ENCODE data around the gene IQUB. TPM values are rescaled to one million over a fixed set of nuclear protein-coding genes. Genes with fewer than 3 reads are reported as not detected.
"Not testable (repeated sequence)": the region's sequence is repeated elsewhere in the genome, so short reads cannot be mapped to it uniquely, and the experiment has no call there.

Gene IQUB
- total and polyA plus RNA-seq, 9 donors, result 0.35 to 11.3 (median 0.93) TPM

DNA sequence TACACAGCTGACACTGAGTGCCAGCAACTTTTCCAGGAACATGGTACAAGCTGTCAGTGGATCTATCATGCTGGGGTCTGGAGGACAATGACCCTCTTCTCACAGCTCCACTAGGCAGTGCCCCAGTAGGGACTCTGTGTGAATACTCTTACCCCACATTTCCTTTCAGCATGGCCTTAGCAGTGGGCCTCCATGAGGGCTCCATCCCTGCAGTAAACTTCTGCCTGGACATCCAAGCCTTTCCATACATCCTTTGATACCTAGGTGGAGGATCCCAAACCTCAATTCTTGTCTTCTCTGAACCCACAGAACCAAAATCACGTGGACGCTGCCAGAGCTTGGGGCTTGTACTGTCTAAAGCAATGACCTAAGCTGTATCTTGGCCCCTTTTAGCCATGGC, 116.8 kb downstream of the IQUB start:
- no peak overlapping the region for H3K27ac ChIP-seq
- WGBS, 3 donors, result 95 to 98% (median 96%) methylated on average over 2 of the region's 2 CpGs
- intact Hi-C loops (cut with DNase I), result no loop called here

DNA sequence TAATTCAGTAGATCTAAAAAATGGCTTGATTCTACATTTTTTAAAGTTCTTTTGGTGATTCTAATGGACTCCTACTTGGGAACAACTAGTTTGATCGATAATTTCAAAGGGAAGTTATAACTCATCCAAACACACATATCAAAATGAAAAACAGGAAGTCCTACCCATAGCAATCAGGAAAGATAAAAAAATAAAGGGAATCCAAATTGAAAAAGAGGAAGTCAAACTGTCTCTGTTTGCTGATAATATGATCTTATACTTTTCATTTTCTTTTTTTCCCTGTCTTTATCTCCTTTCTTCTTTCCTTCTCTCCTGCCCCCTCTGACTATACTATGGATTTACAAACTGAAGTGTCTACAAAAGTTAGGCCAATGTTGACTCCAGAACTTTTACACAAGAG, 118.8 kb downstream of the IQUB start:
- no peaks in the 10 kb centered on the region for H3K27me3 ChIP-seq
- H3K9me3 ChIP-seq, result no peaks in the 10 kb centered on the region
- TF ChIP-seq EP300 (IDR thresholded peaks at IDR 0.05) (no peak), POLR2A (IDR thresholded peaks at IDR 0.05) (no peak)
- TF ChIP-seq, protein P1, sequence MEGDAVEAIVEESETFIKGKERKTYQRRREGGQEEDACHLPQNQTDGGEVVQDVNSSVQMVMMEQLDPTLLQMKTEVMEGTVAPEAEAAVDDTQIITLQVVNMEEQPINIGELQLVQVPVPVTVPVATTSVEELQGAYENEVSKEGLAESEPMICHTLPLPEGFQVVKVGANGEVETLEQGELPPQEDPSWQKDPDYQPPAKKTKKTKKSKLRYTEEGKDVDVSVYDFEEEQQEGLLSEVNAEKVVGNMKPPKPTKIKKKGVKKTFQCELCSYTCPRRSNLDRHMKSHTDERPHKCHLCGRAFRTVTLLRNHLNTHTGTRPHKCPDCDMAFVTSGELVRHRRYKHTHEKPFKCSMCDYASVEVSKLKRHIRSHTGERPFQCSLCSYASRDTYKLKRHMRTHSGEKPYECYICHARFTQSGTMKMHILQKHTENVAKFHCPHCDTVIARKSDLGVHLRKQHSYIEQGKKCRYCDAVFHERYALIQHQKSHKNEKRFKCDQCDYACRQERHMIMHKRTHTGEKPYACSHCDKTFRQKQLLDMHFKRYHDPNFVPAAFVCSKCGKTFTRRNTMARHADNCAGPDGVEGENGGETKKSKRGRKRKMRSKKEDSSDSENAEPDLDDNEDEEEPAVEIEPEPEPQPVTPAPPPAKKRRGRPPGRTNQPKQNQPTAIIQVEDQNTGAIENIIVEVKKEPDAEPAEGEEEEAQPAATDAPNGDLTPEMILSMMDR (IDR thresholded peaks at IDR 0.05), result no peak
- intact Hi-C loops (cut with DNase I), result no loop called here
- H3K27ac ChIP-seq, result no peak overlapping the region
- no peak for DNase-seq
- WGBS, 3 donors, result 82 to 91% (median 83%) methylated on average over 1 of the region's 1 CpG
- no peak overlapping the region for H3K4me3 ChIP-seq
- peaks cover 1% of the 10 kb centered on the region for H3K4me1 ChIP-seq (ENCODE audit: insufficient read depth)
- no peaks in the 10 kb centered on the region for H3K36me3 ChIP-seq

More for the DNA sequence above, 116.8 kb downstream of the IQUB start:
- H3K36me3 ChIP-seq, result no peaks in the 10 kb centered on the region
- H3K4me3 ChIP-seq, result no peak overlapping the region
- no peak for TF ChIP-seq POLR2A (IDR thresholded peaks at IDR 0.05)
- DNase-seq, result no peak
- no peaks in the 10 kb centered on the region for H3K9me3 ChIP-seq
- H3K4me1 ChIP-seq (ENCODE audit: insufficient read depth), result no peaks in the 10 kb centered on the region
- H3K27me3 ChIP-seq, result no peaks in the 10 kb centered on the region

DNA sequence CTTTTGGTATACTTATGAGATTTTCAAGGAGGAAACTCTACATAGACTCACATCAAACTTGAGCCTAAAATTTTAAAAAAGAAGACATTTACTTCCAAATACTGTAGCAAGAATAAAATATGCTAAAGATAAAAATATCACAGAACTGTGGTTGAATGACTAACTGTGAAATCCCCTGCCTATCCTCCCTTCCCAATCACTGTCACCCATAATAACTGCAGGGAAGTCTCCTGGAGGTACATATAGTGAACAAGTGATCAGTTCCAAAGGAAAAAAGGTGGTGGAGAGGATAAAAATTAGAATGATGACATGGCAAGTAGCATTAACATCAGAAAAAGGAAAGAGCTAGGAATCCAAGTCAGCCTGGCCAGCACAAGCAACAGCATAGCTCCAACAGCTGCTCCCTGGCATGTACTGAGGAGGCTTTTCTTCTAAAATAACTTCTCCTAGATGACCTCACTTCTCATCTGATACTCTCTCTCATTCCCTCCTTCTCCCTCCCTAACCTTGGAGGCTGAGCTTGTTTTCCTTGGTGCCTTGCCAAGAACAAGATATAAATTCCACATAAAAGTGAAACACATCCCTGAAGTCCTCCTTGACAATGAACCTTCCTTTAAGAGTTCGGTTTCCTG, 124.0 kb downstream of the IQUB start:
- H3K27ac ChIP-seq, result no peak overlapping the region
- peak; percentile 32 to 60 (median 44) for DNase-seq
- H3K4me3 ChIP-seq, result no peak overlapping the region
- no peaks in the 10 kb centered on the region for H3K9me3 ChIP-seq
- intact Hi-C loops (cut with DNase I), result no loop called here
- no peaks in the 10 kb centered on the region for H3K36me3 ChIP-seq
- H3K27me3 ChIP-seq, result no peaks in the 10 kb centered on the region
- TF ChIP-seq, protein P1 (IDR thresholded peaks at IDR 0.05), result no peak
- TF ChIP-seq POLR2A (IDR thresholded peaks at IDR 0.05) (no peak), EP300 (IDR thresholded peaks at IDR 0.05) (no peak)
- H3K4me1 ChIP-seq (ENCODE audit: insufficient read depth), result peaks cover 5% of the 10 kb centered on the region
- WGBS, 3 donors, result 4 to 7% (median 5%) methylated on average over 1 of the region's 1 CpG

DNA sequence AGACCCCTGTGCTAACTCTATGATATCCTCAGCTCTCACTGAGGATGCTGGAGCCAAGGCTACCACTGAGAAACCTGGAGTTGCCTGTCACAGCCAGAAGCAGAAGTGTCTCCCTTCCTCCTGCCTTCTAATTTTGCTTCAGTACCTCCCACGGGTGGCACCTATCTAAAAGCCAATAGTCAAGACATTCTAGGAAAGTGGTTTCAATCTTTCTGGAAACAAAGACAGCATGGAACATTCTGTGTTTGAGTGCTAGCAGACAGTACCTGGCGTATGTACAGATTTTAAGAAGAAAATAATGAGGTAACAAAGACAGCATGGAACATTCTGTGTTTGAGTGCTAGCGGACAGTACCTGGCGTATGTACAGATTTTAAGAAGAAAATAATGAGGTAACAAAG, 126.4 kb downstream of the IQUB start:
- H3K4me1 ChIP-seq (ENCODE audit: insufficient read depth); H3K4me3 ChIP-seq; H3K27me3 ChIP-seq; intact Hi-C loops (cut with DNase I); H3K9me3 ChIP-seq; H3K36me3 ChIP-seq; H3K27ac ChIP-seq; DNase-seq: not testable (repeated sequence)
- 27 to 48% (median 28%) methylated on average over 4 of the region's 4 CpGs for WGBS, 3 donors

Small RNA genes within 50 kb of the gene (small RNA-seq; reads per million reads assigned to genes)
- not detected for gene RNU6-296P

Other genes with a start within 250 kb of the IQUB start
- 10 to 100 TPM; 43.2 to 83.3 (median 63.2) TPM for gene NDUFA5, start 23.2 kb upstream of the IQUB start, total RNA-seq
- 10 to 100 TPM; 54.0 to 74.5 TPM for gene NDUFA5, start 23.2 kb upstream of the IQUB start, polyA plus RNA-seq
- gene ASB15, start 67.2 kb upstream of the IQUB start, total RNA-seq, result not detected
- gene ASB15, start 67.2 kb upstream of the IQUB start, polyA plus RNA-seq, result not detected
- gene LMOD2, start 121.3 kb upstream of the IQUB start, total RNA-seq, result under 1 TPM in 1 of 7 donors, not detected in 6; 0.15 TPM
- gene LMOD2, start 121.3 kb upstream of the IQUB start, polyA plus RNA-seq, result under 1 TPM in 1 of 2 donors, not detected in 1; 0.07 TPM
- 10 to 100 TPM; 36.8 to 71.5 (median 50.8) TPM for gene WASL, start 214.4 kb upstream of the IQUB start, total RNA-seq
- gene WASL, start 214.4 kb upstream of the IQUB start, polyA plus RNA-seq, result 10 to 100 TPM; 29.1 to 43.5 TPM

All from ovary (tissue), 9 donors.